SU-DHL-6 (cell line): ENCODE data around the gene ARMH3.

Source experiments
- CTCF ChIP-seq: fragments of 200-600 bp; sonication (generic); IDR thresholded peaks from one replicate; pipeline ENCODE4 v1.5.1; 2017; ENCODE audit warnings: antibody characterized with exemption, mild to moderate bottlenecking, low read length, moderate library complexity; ENCODE audit not compliant: insufficient read depth, poor library complexity, severe bottlenecking
- EZH2phosphoT487 ChIP-seq: fragments of 200-600 bp; sonication (generic), shearing (Covaris generic); conservative IDR thresholded peaks from 2 replicates; pipeline ENCODE4 v1.6.1; 2018; ENCODE audit warnings: mild to moderate bottlenecking, antibody characterized with exemption, low read length, moderate library complexity, mixed read lengths

GRCh38 chr10:101895781-101896180, 160.2 kb downstream of the ARMH3 start:
- TF ChIP-seq CTCF, result no peak
- TF ChIP-seq EZH2phosphoT487, result no peak
